ENCODE data around the gene AGMO.

DNA sequence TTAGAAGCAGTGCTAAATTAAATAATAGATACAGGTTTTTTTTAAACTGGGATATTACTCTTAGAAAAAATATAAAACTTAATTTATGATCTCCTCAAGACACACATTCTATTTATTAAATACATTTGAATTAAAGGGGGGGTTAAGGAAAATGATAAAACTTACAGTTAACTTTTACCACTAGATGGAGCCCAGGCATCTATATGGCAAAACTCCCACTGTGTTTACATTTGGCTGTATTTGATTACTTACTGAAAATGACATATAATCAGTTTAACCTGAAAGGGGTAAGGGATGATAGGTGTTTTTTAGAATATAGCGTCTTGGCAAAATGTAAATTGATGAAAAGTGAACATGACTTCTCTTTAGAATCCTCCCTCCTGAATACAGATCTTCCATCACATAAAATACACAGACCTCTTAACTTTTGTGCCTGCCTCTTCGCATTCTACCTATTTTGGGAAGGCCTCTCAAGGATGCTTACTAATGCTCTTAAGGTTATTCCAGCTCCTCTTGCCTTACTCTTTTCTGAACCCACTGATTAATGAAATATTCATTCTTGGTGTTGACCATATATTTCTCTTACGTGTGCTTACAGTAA, 235.7 kb downstream of the AGMO start:
- TF ChIP-seq, protein P1, sequence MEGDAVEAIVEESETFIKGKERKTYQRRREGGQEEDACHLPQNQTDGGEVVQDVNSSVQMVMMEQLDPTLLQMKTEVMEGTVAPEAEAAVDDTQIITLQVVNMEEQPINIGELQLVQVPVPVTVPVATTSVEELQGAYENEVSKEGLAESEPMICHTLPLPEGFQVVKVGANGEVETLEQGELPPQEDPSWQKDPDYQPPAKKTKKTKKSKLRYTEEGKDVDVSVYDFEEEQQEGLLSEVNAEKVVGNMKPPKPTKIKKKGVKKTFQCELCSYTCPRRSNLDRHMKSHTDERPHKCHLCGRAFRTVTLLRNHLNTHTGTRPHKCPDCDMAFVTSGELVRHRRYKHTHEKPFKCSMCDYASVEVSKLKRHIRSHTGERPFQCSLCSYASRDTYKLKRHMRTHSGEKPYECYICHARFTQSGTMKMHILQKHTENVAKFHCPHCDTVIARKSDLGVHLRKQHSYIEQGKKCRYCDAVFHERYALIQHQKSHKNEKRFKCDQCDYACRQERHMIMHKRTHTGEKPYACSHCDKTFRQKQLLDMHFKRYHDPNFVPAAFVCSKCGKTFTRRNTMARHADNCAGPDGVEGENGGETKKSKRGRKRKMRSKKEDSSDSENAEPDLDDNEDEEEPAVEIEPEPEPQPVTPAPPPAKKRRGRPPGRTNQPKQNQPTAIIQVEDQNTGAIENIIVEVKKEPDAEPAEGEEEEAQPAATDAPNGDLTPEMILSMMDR (IDR thresholded peaks at IDR 0.05), result peak; percentile 2
- TF ChIP-seq EZH2 (IDR thresholded peaks at IDR 0.05; ENCODE audit: borderline replicate concordance, insufficient read depth, low read depth, low read length, poor library complexity, severe bottlenecking), result no peak

Measured in B cell (primary cell).